Fibroblast of lung (primary cell): Measurements from ENCODE around the gene RNF2. TPM values are rescaled to one million over a fixed set of nuclear protein-coding genes. Genes with fewer than 3 reads are reported as not detected.

ENCODE experiments used
- DNase-seq, 2 donors: peaks; one replicate each; pipeline versions ENCODE4 v3.0.0 to v3.0.0-alpha.2; 2010; ENCODE audit warnings: low read depth in 2 of 2
- H2AFZ ChIP-seq: 2 replicates; pipeline ENCODE4 v1.5.1; 2012; ENCODE audit warnings: low read length, control low read depth, inconsistent platforms
- H3K27ac ChIP-seq: 2 replicates; pipeline ENCODE4 v1.5.1; 2011; ENCODE audit warnings: low read length, control low read depth; ENCODE audit not compliant: insufficient read depth
- H3K27me3 ChIP-seq: 2 replicates; pipeline ENCODE4 v1.5.1; 2011; ENCODE audit warnings: mild to moderate bottlenecking, low read length; ENCODE audit not compliant: control insufficient read depth, insufficient read depth
- H3K36me3 ChIP-seq: 2 replicates; pipeline ENCODE4 v1.5.1; 2011; ENCODE audit warnings: low read length; ENCODE audit not compliant: control insufficient read depth, insufficient read depth
- H3K4me1 ChIP-seq: 2 replicates; pipeline ENCODE4 v1.5.1; 2011; ENCODE audit warnings: low read length; ENCODE audit not compliant: control insufficient read depth, insufficient read depth; ENCODE audit errors: extremely low read depth
- H3K4me2 ChIP-seq: 2 replicates; pipeline ENCODE4 v1.5.1; 2011; ENCODE audit warnings: low read length, control low read depth; ENCODE audit not compliant: insufficient read depth; ENCODE audit errors: extremely low read depth
- H3K4me3 ChIP-seq, 4 experiments: fragments of 200-600 bp in 1 of 4; sonication (generic) in 1 of 4; replicated peaks in 1 of 4; 2 replicates each; pipeline ENCODE4 v1.5.1; 2011 to 2016; ENCODE audit warnings: low read length in 4 of 4, low read depth in 3 of 4, mild to moderate bottlenecking in 3 of 4, control low read depth in 2 of 4, inconsistent platforms in 1 of 4, mixed read lengths in 1 of 4; ENCODE audit not compliant: insufficient read depth in 1 of 4; ENCODE audit errors: control extremely low read depth in 1 of 4
- H3K79me2 ChIP-seq: 2 replicates; pipeline ENCODE4 v1.5.1; 2012; ENCODE audit warnings: mild to moderate bottlenecking, low read length, inconsistent platforms; ENCODE audit not compliant: control insufficient read depth, insufficient read depth
- H3K9ac ChIP-seq: 2 replicates; pipeline ENCODE4 v1.5.1; 2011; ENCODE audit warnings: mild to moderate bottlenecking, low read length, control low read depth; ENCODE audit not compliant: insufficient read depth
- H3K9me3 ChIP-seq: 2 replicates; pipeline ENCODE4 v1.5.1; 2012; ENCODE audit warnings: low read depth, low read length; ENCODE audit not compliant: control insufficient read depth, insufficient read depth
- H4K20me1 ChIP-seq: 2 replicates; pipeline ENCODE4 v1.5.1; 2011; ENCODE audit warnings: low read length; ENCODE audit not compliant: control insufficient read depth, insufficient read depth; ENCODE audit errors: extremely low read depth
- CTCF ChIP-seq, 2 donors: IDR thresholded peaks in 1 of 2; conservative IDR thresholded peaks in 1 of 2; 1 replicate in 1 of 2; 2 replicates in 1 of 2; pipeline ENCODE4 v1.5.1; 2011 to 2012; ENCODE audit warnings: low read length in 2 of 2, control low read depth in 1 of 2, inconsistent platforms in 1 of 2, low read depth in 1 of 2, mild to moderate bottlenecking in 1 of 2
- EZH2 ChIP-seq: IDR thresholded peaks from 2 replicates; pipeline ENCODE4 v1.5.1; 2012; ENCODE audit warnings: low read length, control low read depth, mild to moderate bottlenecking; ENCODE audit errors: missing control alignments
- polyA plus RNA-seq, 2 donors: library from polyadenylated mRNA; depleted of rRNA in 1 of 2; stranded (reverse) in 1 of 2; unstranded in 1 of 2; fragments of >200 nt; gene quantifications; 2 replicates each; pipeline ENCODE4 v1.2.1, GENCODE V29; 2011 to 2012; ENCODE audit warnings: missing spikeins in 1 of 2
- total RNA-seq: library from RNA; depleted of rRNA; stranded (reverse); fragments of >200 nt; gene quantifications from 2 replicates; pipeline ENCODE4 v1.2.1, GENCODE V29; 2014

The RNF2 gene
- total and polyA plus RNA-seq, 2 donors (not counting 1 experiment from before 2014, with no cell fraction given), result 19.7 to 40.6 TPM

GRCh38 chr1:185129708-185130107, 84.3 kb downstream of the RNF2 start:
- TF ChIP-seq CTCF (conservative IDR thresholded peaks at IDR 0.05 in 1 of 2, IDR thresholded peaks at IDR 0.05 in 1 of 2; ENCODE audit: low read depth in 1 of 2, low read length in 2 of 2), result no peak
- no peak overlapping the region for H2AFZ ChIP-seq
- no peak overlapping the region for H3K4me2 ChIP-seq
- no peak overlapping the region for H3K27ac ChIP-seq
- no peak overlapping the region for H3K4me3 ChIP-seq
- no peaks in the 10 kb centered on the region for H3K27me3 ChIP-seq
- DNase-seq, result no peak
- H3K4me1 ChIP-seq, result no peaks in the 10 kb centered on the region
- H3K79me2 ChIP-seq, result no peaks in the 10 kb centered on the region
- H3K9ac ChIP-seq, result no peak overlapping the region
- no peaks in the 10 kb centered on the region for H4K20me1 ChIP-seq
- no peaks in the 10 kb centered on the region for H3K36me3 ChIP-seq
- no peaks in the 10 kb centered on the region for H3K9me3 ChIP-seq

GRCh38 chr1:185132534-185132933, 87.2 kb downstream of the RNF2 start:
- Histone ChIP-seq H3K27me3 (no peaks in the 10 kb centered on the region), H3K27ac (no peak overlapping the region), H3K9ac (no peak overlapping the region), H3K9me3 (no peaks in the 10 kb centered on the region), H3K4me3 (no peak overlapping the region), H2AFZ (no peak overlapping the region), H3K79me2 (no peaks in the 10 kb centered on the region), H4K20me1 (no peaks in the 10 kb centered on the region), H3K4me2 (no peak overlapping the region), H3K36me3 (no peaks in the 10 kb centered on the region), H3K4me1 (no peaks in the 10 kb centered on the region)
- no peak for TF ChIP-seq EZH2
- no peak for TF ChIP-seq CTCF (conservative IDR thresholded peaks at IDR 0.05 in 1 of 2, IDR thresholded peaks at IDR 0.05 in 1 of 2; ENCODE audit: low read depth in 1 of 2, low read length in 2 of 2)
- DNase-seq, result no peak

- no peak overlapping the region for H3K4me2 ChIP-seq
- no peaks in the 10 kb centered on the region for H3K79me2 ChIP-seq
- H3K4me1 ChIP-seq, result no peaks in the 10 kb centered on the region
- no peak overlapping the region for H2AFZ ChIP-seq
- H3K27me3 ChIP-seq, result no peaks in the 10 kb centered on the region
- H3K9ac ChIP-seq, result no peak overlapping the region
- H3K27ac ChIP-seq, result no peak overlapping the region
- no peaks in the 10 kb centered on the region for H4K20me1 ChIP-seq
- DNase-seq, result no peak
- H3K9me3 ChIP-seq, result no peaks in the 10 kb centered on the region
- H3K4me3 ChIP-seq, result no peak overlapping the region
- no peaks in the 10 kb centered on the region for H3K36me3 ChIP-seq
- TF ChIP-seq CTCF (conservative IDR thresholded peaks at IDR 0.05 in 1 of 2, IDR thresholded peaks at IDR 0.05 in 1 of 2; ENCODE audit: low read depth in 1 of 2, low read length in 2 of 2) (no peak), EZH2 (no peak)
Observed at GRCh38 chr1:185137896-185138545, 92.7 kb downstream of the RNF2 start.
